Endothelial cell of umbilical vein (primary cell): Measurements from ENCODE around the gene OR10Z1. TPM values are rescaled to one million over a fixed set of nuclear protein-coding genes. Genes with fewer than 3 reads are reported as not detected.

ENCODE experiments used
- BruUV-seq: library from RNA; stranded (reverse); fragments of 400-500 nt; replicated peaks from 2 replicates; lab custom pipeline; 2021; lab: Mats Ljungman, UMichigan
- CTCF ChIA-PET: fragments of 300-600, 350-600 bp; sonication (Branson Sonifier 250); formaldehyde crosslinking; loops from one replicate; lab custom pipeline; 2021; ENCODE audit warnings: antibody characterized with exemption, inconsistent platforms; lab: Charles Lee
- POLR2A ChIA-PET: fragments of 300-600, 350-600 bp; sonication (Branson Sonifier 250); formaldehyde crosslinking; loops from one replicate; lab custom pipeline; 2021; ENCODE audit warnings: antibody characterized with exemption, inconsistent platforms; lab: Charles Lee
- DNase-seq: peaks from one replicate; pipeline ENCODE4 v3.0.0-alpha.2; 2011; ENCODE audit warnings: low read depth, low spot score
- FAIRE-seq: peaks from 2 replicates; lab custom pipeline; 2011; peaks lifted over from hg19 to GRCh38; lab: Jason Lieb, UNC
- H2AFZ ChIP-seq: 2 replicates; pipeline ENCODE4 v1.6.0; 2012; ENCODE audit warnings: low read depth, low read length, control low read depth, inconsistent platforms
- H3K27ac ChIP-seq: 2 replicates; pipeline ENCODE4 v1.5.1; 2011; ENCODE audit warnings: low read depth, mild to moderate bottlenecking, control low read depth, low read length, moderate library complexity; ENCODE audit not compliant: insufficient read depth
- H3K27me3 ChIP-seq, 2 experiments: 2 replicates each; pipeline versions ENCODE4 v1.6.0 to v1.6.1; 2011; ENCODE audit warnings: low read length in 2 of 2, mixed read lengths in 1 of 2; ENCODE audit not compliant: control insufficient read depth in 2 of 2, insufficient read depth in 2 of 2
- H3K36me3 ChIP-seq, 2 experiments: 2 replicates in 1 of 2; 3 replicates in 1 of 2; pipeline ENCODE4 v1.5.1; 2011; ENCODE audit warnings: low read length in 2 of 2, mild to moderate bottlenecking in 1 of 2, moderate library complexity in 1 of 2; ENCODE audit not compliant: control insufficient read depth in 2 of 2, insufficient read depth in 2 of 2; ENCODE audit errors: extremely low read depth in 1 of 2
- H3K4me1 ChIP-seq: 3 replicates; pipeline ENCODE4 v1.5.1; 2011; ENCODE audit warnings: mild to moderate bottlenecking, low read length; ENCODE audit not compliant: control insufficient read depth, insufficient read depth; ENCODE audit errors: extremely low read depth
- H3K4me2 ChIP-seq: 2 replicates; pipeline ENCODE4 v1.6.1; 2011; ENCODE audit warnings: low read length, control low read depth, mixed read lengths; ENCODE audit not compliant: insufficient read depth
- H3K4me3 ChIP-seq, 3 experiments: fragments of 200-600 bp in 1 of 3; sonication (generic), shearing (Covaris generic) in 1 of 3; replicated peaks in 1 of 3; 2 replicates each; pipeline ENCODE4 v1.5.1; 2011 to 2016; ENCODE audit warnings: control low read depth in 3 of 3, low read length in 3 of 3, mild to moderate bottlenecking in 2 of 3, inconsistent platforms in 1 of 3, low read depth in 1 of 3, moderate library complexity in 1 of 3; ENCODE audit not compliant: insufficient read depth in 1 of 3
- H3K79me2 ChIP-seq: 2 replicates; pipeline ENCODE4 v1.6.0; 2012; ENCODE audit warnings: low read length, inconsistent platforms; ENCODE audit not compliant: control insufficient read depth, insufficient read depth
- H3K9ac ChIP-seq: replicated peaks from 2 replicates; pipeline ENCODE3; 2011; ENCODE audit warnings: low read length, control low read depth; ENCODE audit not compliant: insufficient read depth; ENCODE audit errors: extremely low read depth
- H3K9me1 ChIP-seq: replicated peaks from 3 replicates; pipeline ENCODE4 v1.6.0; 2011; ENCODE audit warnings: mild to moderate bottlenecking, low read length; ENCODE audit not compliant: control insufficient read depth, insufficient read depth; ENCODE audit errors: extremely low read depth
- H3K9me3 ChIP-seq: replicated peaks from 2 replicates; pipeline ENCODE4 v1.5.1; 2012; ENCODE audit warnings: low read length, inconsistent platforms; ENCODE audit not compliant: control insufficient read depth, insufficient read depth
- H4K20me1 ChIP-seq: replicated peaks from 2 replicates; pipeline ENCODE3; 2011; ENCODE audit warnings: mild to moderate bottlenecking, low read length; ENCODE audit not compliant: control insufficient read depth, insufficient read depth; ENCODE audit errors: extremely low read depth
- FOS ChIP-seq: IDR thresholded peaks from 2 replicates; pipeline ENCODE4 v1.6.1; 2011; ENCODE audit warnings: mild to moderate bottlenecking, low read length, moderate library complexity, borderline replicate concordance; ENCODE audit not compliant: insufficient read depth
- GATA2 ChIP-seq: IDR thresholded peaks from 2 replicates; pipeline ENCODE4 v1.7.0; 2011; ENCODE audit warnings: low read depth, mild to moderate bottlenecking, moderate library complexity, mixed read lengths, low read length; ENCODE audit not compliant: insufficient read length, insufficient read depth
- MYC ChIP-seq: IDR thresholded peaks from one replicate; pipeline ENCODE4 v1.6.1; 2011; ENCODE audit warnings: mild to moderate bottlenecking, low read depth, low read length
- dilution Hi-C: fragments of 300-500 bp; cut with MboI; formaldehyde crosslinking; loops from one replicate; pipeline ENCODE4 v1.15.0; 2019; ENCODE audit warnings: low sequenced_read_pairs; ENCODE audit not compliant: extremely low pct_ligation_motif_present
- intact Hi-C: fragments of 100-400 bp; cut with micrococcal nuclease; formaldehyde crosslinking; loops from one replicate; pipeline ENCODE4 v1.10.0; 2022
- polyA plus RNA-seq, 4 experiments: library from polyadenylated mRNA; depleted of rRNA in 3 of 4; stranded (reverse) in 3 of 4; unstranded in 1 of 4; fragments of >200 nt; gene quantifications; 2 replicates each; pipeline versions ENCODE4 v1.2.1 to v1.2.3, GENCODE V29; 2011 to 2012; ENCODE audit warnings: missing spikeins in 1 of 4
- total RNA-seq: library from RNA; stranded (reverse); gene quantifications from 2 replicates; pipeline ENCODE4 v1.2.3, GENCODE V29; 2021
- TF ChIP-seq, protein P1 (sequence below): IDR thresholded peaks from 2 replicates; pipeline ENCODE4 v1.6.1; 2011; ENCODE audit not compliant: insufficient read depth, insufficient read length

The OR10Z1 gene
- total and polyA plus RNA-seq, 2 donors (not counting 3 experiments of a cell fraction or from before 2014, with no cell fraction given): not detected

DNA sequence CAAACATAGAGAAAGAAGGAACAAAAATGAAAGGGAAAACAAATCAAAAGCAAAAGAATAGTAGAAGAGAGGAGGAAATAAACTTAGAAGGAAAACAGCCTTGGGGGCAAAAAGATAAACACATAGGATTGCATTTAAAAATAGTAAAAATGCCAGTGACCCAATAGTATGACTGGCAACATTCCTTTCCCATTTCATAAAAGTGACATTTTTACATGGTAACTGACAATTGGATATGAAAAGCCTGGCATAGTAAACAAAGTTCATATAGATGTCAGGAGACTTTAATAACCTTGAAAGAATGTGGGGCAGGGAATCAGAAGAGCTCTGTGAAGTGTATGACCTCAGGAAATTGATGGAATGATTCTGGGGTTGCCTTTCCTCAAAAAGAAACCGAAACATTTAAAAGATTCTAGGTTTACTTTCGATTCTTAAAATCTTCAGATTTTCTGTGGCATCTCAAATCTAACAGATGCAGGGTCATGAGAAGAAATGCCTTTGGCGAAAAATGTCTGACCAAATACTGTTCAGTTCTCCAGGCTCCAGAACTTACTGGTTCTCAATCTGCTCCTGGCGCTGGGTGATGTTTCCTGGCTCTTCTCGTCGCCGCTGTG, 47.8 kb downstream of the OR10Z1 start:
- Histone ChIP-seq H3K27ac (no peak overlapping the region), H3K9me1 (no peaks in the 10 kb centered on the region), H3K27me3 (peaks cover 0 to 2% of the 10 kb centered on the region in 2 experiments), H3K9ac (no peak overlapping the region), H3K79me2 (no peaks in the 10 kb centered on the region), H2AFZ (no peak overlapping the region), H4K20me1 (no peaks in the 10 kb centered on the region), H3K4me2 (no peak overlapping the region), H3K36me3 (no peaks in the 10 kb centered on the region), H3K4me3 (no peak overlapping the region), H3K9me3 (no peaks in the 10 kb centered on the region), H3K4me1 (no peaks in the 10 kb centered on the region)
- FAIRE-seq (no peak), DNase-seq (no peak)
- dilution Hi-C loops (no loop called here), intact Hi-C loops (no loop called here)
- BruUV-seq: no TSS peak
- ChIA-PET CTCF (no interaction called here), POLR2A (no interaction called here)
- TF ChIP-seq FOS: no peak
- TF ChIP-seq, protein P1, sequence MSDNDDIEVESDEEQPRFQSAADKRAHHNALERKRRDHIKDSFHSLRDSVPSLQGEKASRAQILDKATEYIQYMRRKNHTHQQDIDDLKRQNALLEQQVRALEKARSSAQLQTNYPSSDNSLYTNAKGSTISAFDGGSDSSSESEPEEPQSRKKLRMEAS: no peak
- no peak for TF ChIP-seq GATA2

DNA sequence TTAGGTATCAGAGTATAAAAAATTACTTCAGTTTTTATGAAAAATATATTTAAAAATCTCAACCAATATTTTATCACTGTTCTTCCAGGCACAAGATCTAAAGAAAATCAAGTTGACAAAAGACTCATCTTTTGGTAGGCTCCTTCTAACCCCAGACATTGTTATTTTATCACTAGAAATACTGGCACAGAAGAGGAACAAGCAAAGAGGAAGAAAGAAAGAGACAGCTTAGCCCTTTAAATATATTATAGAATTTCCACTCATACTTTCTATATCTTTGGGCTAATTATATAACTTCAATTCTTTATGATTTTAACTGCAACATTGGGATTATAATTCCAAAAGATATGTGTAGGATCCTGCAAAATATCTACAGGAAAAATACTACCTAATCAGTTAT, 49.0 kb downstream of the OR10Z1 start:
- BruUV-seq: no TSS peak
- Histone ChIP-seq H3K9ac (no peak overlapping the region), H3K9me3 (no peaks in the 10 kb centered on the region), H3K27me3 (peaks cover 0 to 2% of the 10 kb centered on the region in 2 experiments), H3K27ac (no peak overlapping the region), H4K20me1 (no peaks in the 10 kb centered on the region), H3K4me2 (no peak overlapping the region), H3K36me3 (no peaks in the 10 kb centered on the region), H3K4me3 (no peak overlapping the region), H3K4me1 (no peaks in the 10 kb centered on the region), H2AFZ (no peak overlapping the region), H3K79me2 (no peaks in the 10 kb centered on the region), H3K9me1 (no peaks in the 10 kb centered on the region)
- intact Hi-C loops: no loop called here
- DNase-seq: no peak
- ChIA-PET POLR2A (no interaction called here), CTCF (no interaction called here)
- FAIRE-seq: no peak
- dilution Hi-C loops: no loop called here
- TF ChIP-seq MYC (no peak), FOS (no peak)
